ENCODE data around the gene WDR41.
"Not testable (repeated sequence)": the region's sequence is repeated elsewhere in the genome, so short reads cannot be mapped to it uniquely, and the experiment has no call there.

WDR41 gene, protein sequence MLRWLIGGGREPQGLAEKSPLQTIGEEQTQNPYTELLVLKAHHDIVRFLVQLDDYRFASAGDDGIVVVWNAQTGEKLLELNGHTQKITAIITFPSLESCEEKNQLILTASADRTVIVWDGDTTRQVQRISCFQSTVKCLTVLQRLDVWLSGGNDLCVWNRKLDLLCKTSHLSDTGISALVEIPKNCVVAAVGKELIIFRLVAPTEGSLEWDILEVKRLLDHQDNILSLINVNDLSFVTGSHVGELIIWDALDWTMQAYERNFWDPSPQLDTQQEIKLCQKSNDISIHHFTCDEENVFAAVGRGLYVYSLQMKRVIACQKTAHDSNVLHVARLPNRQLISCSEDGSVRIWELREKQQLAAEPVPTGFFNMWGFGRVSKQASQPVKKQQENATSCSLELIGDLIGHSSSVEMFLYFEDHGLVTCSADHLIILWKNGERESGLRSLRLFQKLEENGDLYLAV

DNA sequence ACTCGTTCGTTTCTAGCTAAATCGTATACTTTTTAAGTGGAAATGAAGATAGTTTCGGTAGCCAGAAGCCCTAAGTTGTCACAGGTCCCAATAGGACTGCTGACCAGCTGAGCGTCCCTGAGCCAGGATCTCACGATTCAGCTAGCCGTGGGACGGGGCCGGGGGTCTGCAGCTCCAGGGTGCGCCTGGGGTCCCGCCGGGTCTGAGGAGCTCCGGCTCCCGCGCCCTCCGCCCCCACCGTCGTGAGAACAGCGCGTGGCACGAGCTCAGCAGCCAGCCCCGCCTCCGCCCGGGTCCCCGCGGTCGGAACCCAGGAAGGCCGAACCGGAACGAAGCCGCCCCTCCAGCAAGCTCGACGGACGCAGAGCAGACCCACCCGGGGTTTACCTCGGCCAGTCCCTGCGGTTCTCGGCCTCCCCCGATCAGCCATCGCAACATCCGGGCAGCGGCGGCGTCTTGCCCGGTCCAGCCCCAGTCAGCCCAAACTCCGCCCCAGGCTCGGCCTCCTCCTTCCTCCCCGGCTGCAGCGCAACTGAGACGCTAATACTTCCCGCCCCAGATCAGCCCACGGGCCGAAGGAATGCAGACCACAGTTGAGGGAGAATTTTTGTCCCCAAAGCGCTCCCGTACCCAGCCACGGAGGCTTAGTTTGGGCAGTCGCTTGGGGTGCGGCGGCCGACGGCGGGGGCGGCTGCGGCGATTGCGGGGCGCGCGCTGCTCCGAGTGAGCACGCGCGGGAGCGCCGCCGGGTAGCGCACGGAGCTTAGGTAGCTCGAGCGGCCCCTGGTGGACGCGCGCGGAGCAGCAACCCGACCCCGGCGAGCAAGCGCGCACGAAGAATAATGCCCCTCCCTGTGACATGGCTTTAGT lies at the start of gene WDR41:
TSS of gene WDR41 (minus strand) at position 534 of the 870 bp plus-strand sequence. CDS start at position 438, 96 bp downstream.
- peak; percentile 80 for DNase-seq (ENCODE audit: low spot score)

- no peak for DNase-seq (ENCODE audit: low spot score)
Measured at GRCh38 chr5:77531297-77531696, 39.2 kb upstream of the WDR41 start.

DNA sequence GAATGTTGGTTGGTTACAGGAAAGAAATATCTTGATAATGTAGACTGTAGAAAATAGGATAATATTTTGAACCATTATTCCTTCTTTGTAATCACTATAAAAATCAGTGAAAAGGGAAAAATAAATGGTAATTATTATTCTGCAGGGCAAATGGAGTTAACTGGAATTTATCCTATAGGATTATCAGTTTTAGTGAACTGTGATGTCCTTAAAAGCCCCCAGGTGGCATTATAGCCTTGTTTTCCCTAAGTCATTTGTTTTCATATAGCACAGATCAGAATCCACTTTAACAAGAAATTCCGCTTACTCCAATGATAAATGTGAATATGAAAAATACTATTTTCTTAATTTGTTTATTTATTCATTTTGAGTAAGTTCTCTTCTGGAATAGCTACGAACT lies 26.2 kb upstream of the WDR41 start:
- no peak for DNase-seq (ENCODE audit: low spot score)

DNA sequence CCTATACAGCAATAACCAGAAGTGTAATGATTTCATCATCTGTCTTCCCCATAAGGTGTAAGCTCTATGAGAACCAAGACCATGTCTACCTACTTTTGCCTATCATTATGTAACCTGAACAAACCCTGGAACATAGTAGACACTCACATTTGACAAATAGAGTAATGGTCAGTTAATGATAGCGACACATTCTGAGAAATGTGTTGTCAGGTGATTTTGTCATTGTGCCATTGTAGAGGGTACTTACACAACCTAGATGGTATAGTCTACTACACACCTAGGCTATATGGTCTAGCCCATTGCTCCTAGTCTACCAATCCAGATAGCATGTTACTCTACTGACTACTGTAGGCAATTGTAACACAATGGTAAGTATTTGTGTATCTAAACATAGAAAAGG lies 22.3 kb upstream of the WDR41 start:
- no peak for DNase-seq (ENCODE audit: low spot score)

- no peak for DNase-seq (ENCODE audit: low spot score)
Measured at GRCh38 chr5:77513321-77513720, 21.2 kb upstream of the WDR41 start.

DNA sequence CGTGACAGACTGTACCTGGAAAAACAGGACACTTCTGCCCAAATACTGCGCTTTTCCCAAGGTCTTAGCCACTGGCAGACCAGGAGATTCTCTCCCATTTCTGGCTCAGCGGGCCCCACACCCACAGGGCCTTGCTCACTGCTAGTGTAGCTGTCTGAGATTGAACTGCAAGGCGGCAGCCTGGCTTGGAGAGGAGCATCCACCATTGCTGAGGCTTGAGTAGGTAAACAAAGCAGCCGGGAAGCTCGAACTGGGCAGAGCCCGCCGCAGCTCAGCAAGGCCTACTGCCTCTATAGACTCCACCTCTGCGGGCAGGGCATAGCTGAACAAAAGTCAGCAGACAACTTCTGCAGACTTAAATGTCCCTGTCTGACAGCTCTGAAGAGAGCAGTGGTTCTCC lies 9.0 kb upstream of the WDR41 start:
- DNase-seq (ENCODE audit: low spot score), result not testable (repeated sequence)

DNA sequence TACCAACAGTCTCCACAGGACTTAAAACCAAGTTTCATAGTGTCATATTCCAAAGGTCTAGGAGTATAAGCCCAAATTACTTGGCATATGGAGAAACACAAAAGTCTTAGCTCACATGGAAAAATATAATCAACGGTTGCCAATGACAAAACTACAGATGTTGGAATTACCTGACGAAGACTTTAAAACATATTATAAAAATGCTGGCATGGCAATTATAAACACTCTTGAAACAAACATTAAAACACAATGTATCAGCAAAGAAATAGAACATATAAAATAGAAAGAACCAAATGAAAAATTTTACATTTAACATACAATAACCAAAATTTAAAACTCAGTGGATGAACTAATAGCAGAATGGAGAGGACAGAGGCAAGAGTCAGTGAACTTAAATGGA lies 7.9 kb upstream of the WDR41 start:
- no peak for DNase-seq (ENCODE audit: low spot score)

DNA sequence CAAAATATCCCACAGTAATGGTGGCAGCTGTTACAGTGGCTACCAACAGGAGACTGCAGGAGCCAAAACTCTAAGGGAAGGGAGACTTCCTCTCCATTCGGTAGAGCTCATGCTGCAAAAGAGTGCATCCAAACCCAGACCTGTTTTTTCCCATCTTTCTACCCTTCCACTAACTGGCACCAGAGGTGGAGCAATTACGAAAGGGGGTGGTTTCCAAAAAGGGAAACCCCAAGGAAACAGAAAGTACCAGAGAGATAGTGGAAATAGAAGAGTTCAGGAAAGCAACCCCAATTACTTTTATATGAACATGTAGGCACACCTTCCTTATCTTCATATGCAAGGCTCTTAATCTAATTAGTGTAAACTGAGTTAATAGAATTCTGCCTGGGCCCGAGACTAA lies 7.3 kb upstream of the WDR41 start:
- no peak for DNase-seq (ENCODE audit: low spot score)

- no peak for DNase-seq (ENCODE audit: low spot score)
Measured at GRCh38 chr5:77498952-77499351, 6.8 kb upstream of the WDR41 start.

DNA sequence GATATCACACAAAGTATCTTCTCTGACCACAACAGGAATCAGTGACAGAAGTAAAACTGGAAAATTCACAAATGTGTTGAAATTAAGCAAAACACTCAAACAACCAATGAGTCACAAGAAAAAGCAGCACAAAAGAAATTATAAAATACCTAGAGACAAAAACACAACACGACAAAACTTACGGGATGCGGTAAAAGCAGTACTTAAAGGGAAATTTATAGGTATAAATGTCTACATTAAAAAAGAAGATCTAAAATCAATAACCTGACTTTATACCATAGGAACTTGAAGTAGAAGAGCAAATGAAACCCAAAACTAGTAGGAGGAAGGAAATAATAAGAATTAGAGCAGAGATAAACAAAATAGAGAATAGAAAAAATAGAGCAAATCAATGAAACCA lies 2.8 kb upstream of the WDR41 start:
- DNase-seq (ENCODE audit: low spot score), result no peak

GRCh38 chr5:77492653-77493000 lies 511 bp upstream of the WDR41 start:
- no peak for DNase-seq (ENCODE audit: low spot score)

GRCh38 chr5:77490741-77491344 lies 1.3 kb downstream of the WDR41 start:
- DNase-seq (ENCODE audit: low spot score), result not testable (repeated sequence)

- no peak for DNase-seq (ENCODE audit: low spot score)
Measured at GRCh38 chr5:77486344-77486962, 5.7 kb downstream of the WDR41 start.

- DNase-seq (ENCODE audit: low spot score), result no peak
Measured at GRCh38 chr5:77483682-77484081, 8.4 kb downstream of the WDR41 start.

DNA sequence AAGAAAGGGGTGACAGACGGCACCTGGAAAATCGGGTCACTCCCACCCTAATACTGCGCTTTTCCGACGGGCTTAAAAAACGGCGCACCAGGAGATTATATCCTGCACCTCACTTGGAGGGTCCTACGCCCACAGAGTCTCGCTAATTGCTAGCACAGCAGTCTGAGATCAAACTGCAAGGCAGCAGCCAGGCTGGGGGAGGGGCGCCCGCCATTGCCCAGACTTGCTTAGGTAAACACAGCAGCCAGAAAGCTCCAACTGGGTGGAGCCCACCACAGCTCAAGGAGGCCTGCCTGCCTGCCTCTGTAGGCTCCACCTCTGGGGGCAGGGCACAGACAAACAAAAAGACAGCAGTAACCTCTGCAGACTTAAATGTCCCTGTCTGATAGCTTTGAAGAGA lies 17.1 kb downstream of the WDR41 start:
- DNase-seq (ENCODE audit: low spot score), result not testable (repeated sequence)

- DNase-seq (ENCODE audit: low spot score), result not testable (repeated sequence)
Measured at GRCh38 chr5:77468875-77469274, 23.2 kb downstream of the WDR41 start.

DNA sequence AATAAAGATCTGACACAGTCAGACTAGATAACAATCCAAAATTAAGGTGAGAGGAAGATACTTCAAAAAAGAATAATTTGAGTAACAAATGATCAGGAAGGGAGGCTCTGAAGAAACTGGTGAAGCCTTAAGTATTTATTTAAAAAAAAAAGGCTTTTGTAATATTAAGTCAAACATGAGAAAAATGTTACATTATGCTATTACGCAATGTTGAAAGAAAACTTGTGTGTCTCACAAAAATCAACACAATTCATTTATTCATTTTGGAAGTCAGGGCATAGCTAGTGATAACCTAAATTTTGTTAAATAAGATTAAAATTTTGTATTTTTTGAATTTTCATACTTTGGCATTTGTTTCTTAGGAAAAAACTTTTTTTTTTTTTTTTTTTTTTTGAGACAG lies 28.2 kb downstream of the WDR41 start:
- DNase-seq (ENCODE audit: low spot score), result no peak

- no peak for DNase-seq (ENCODE audit: low spot score)
Measured at GRCh38 chr5:77461287-77461686, 30.8 kb downstream of the WDR41 start.

DNA sequence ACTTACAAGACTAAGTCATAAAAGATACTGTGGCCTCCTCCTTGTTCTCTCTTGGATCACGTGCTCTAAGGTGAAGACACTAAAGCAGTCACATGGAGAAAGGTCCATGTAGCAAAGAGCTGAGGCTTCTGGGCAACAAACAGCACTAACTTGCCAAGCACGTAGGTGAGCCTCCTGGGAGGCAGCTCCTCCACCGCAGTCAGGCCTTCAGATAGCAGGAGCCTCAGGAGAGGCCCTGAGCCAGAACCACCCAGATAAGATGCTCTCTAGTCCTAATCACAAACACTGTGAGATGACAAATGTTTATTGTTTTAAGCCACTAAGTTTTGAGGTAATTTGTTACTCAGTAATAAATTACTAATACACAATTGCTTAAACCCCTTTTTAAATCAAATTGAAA lies 38.0 kb downstream of the WDR41 start:
- no peak for DNase-seq (ENCODE audit: low spot score)

GRCh38 chr5:77452351-77452750 lies 39.8 kb downstream of the WDR41 start:
- DNase-seq (ENCODE audit: low spot score), result no peak

DNA sequence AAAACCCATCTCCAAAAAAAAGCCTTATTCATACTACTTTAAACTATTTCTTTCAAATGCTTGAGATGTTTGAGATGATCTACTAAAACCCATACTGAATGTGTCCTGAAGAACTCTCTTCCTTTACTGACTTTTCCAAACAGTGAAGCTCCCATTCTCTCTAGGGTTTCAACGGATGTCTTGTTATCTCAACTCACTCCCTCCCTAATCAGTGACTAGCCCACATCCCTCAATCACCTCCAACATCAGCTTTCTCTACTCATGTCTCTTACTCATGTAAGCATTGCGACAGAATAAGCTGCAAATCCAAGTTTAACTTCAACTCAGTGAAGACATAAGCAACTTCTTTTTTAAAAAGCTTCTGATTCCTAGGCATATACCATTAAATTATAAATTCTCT lies 42.1 kb downstream of the WDR41 start:
- DNase-seq (ENCODE audit: low spot score), result no peak

GRCh38 chr5:77449277-77449676 lies 42.8 kb downstream of the WDR41 start:
- DNase-seq (ENCODE audit: low spot score), result no peak

All from hematopoietic multipotent progenitor cell treated with erythropoietin and hydrocortisone succinate and interleukin-3 and kit ligand, for 17 days (in vitro differentiated cells).